ENCODE results near the gene RTTN. TPM values are rescaled to one million over a fixed set of nuclear protein-coding genes. Genes with fewer than 3 reads are reported as not detected.

The RTTN gene
- total RNA-seq, 1 experiment from 2014 or later = 21.5 TPM

- H3K4me1 Mint-ChIP-seq = peaks cover 9% of the 10 kb centered on the region
- DNase-seq (ENCODE audit: low spot score) = no peak
- ChIA-PET POLR2A (no interaction called here), CTCF (no interaction called here)
- no peak overlapping the region for H3K4me3 Mint-ChIP-seq
- peaks cover 23% of the 10 kb centered on the region for H3K36me3 Mint-ChIP-seq
- TF ChIP-seq CREM (CRISPR knock-in tag; IDR thresholded peaks at IDR 0.05) = no peak
- no peak for TF ChIP-seq ERG (CRISPR knock-in tag; IDR thresholded peaks at IDR 0.05)
- no peak for TF ChIP-seq ETV6 (CRISPR knock-in tag; IDR thresholded peaks at IDR 0.05)
- TF ChIP-seq PRDM15 (CRISPR knock-in tag; IDR thresholded peaks at IDR 0.05) = no peak
- TF ChIP-seq ATF1 (CRISPR knock-in tag; IDR thresholded peaks at IDR 0.05) = no peak
- no peak for TF ChIP-seq ELF4 (CRISPR knock-in tag; IDR thresholded peaks at IDR 0.05; ENCODE audit: low read depth)
- TF ChIP-seq HMGA2 (CRISPR knock-in tag; IDR thresholded peaks at IDR 0.05) = no peak
- no peak for TF ChIP-seq GRHL2 (CRISPR knock-in tag; IDR thresholded peaks at IDR 0.05; ENCODE audit: insufficient replicate concordance, severe bottlenecking)
- TF ChIP-seq ZNF219 (CRISPR knock-in tag; IDR thresholded peaks at IDR 0.05; ENCODE audit: borderline replicate concordance) = no peak
- TF ChIP-seq AFF4 (CRISPR knock-in tag; IDR thresholded peaks at IDR 0.05; ENCODE audit: borderline replicate concordance) = no peak
- TF ChIP-seq FOXK1 (CRISPR knock-in tag; IDR thresholded peaks at IDR 0.05) = no peak
- TF ChIP-seq NFYB (CRISPR knock-in tag; conservative IDR thresholded peaks at IDR 0.05; ENCODE audit: low read depth) = no peak
- TF ChIP-seq ARID4B (CRISPR knock-in tag; IDR thresholded peaks at IDR 0.05; ENCODE audit: borderline replicate concordance) = no peak
- H3K27ac Mint-ChIP-seq = no peak overlapping the region
- ATAC-seq = no peak
- H3K9me3 Mint-ChIP-seq = no peaks in the 10 kb centered on the region
- H3K27me3 Mint-ChIP-seq (ENCODE audit: low read depth) = no peaks in the 10 kb centered on the region
These were observed 185.5 kb downstream of the RTTN start for GRCh38 chr18:70019991-70020390.
